Mesendoderm (in vitro differentiated cells): ENCODE data around the gene SIRT6.

Source experiments
- DNase-seq: peaks from one replicate; pipeline ENCODE4 v3.0.0; 2013
- H2AK5ac ChIP-seq: 2 replicates; pipeline ENCODE4 v1.6.1; 2013; ENCODE audit warnings: low read length, inconsistent platforms
- H2BK120ac ChIP-seq: 2 replicates; pipeline ENCODE4 v1.6.1; 2013; ENCODE audit warnings: low read depth, mild to moderate bottlenecking, low read length, moderate library complexity, mixed read lengths
- H2BK15ac ChIP-seq: replicated peaks from 2 replicates; pipeline ENCODE4 v1.6.1; 2013; ENCODE audit warnings: low read depth, mild to moderate bottlenecking, moderate library complexity
- H2BK5ac ChIP-seq: 2 replicates; pipeline ENCODE4 v1.6.1; 2013; ENCODE audit warnings: low read length, inconsistent platforms
- H3K18ac ChIP-seq: 2 replicates; pipeline ENCODE4 v1.6.1; 2013; ENCODE audit warnings: mild to moderate bottlenecking, low read length, mixed read lengths
- H3K23ac ChIP-seq: one replicate; pipeline ENCODE4 v1.6.1; 2013; ENCODE audit warnings: low read length
- H3K27ac ChIP-seq: 2 replicates; pipeline ENCODE4 v1.5.1; 2013; ENCODE audit warnings: low read depth, mild to moderate bottlenecking, inconsistent platforms, low read length, moderate library complexity
- H3K27me3 ChIP-seq: 2 replicates; pipeline ENCODE4 v1.6.1; 2013; ENCODE audit warnings: low read length, control low read depth, mild to moderate bottlenecking, inconsistent platforms; ENCODE audit not compliant: insufficient read depth, poor library complexity
- H3K36me3 ChIP-seq: 2 replicates; pipeline ENCODE4 v1.6.1; 2013; ENCODE audit warnings: low read length, inconsistent platforms; ENCODE audit not compliant: control insufficient read depth, insufficient read depth
- H3K4ac ChIP-seq: one replicate; pipeline ENCODE4 v1.6.1; 2013; ENCODE audit warnings: low read depth, mild to moderate bottlenecking, low read length, moderate library complexity
- H3K4me1 ChIP-seq: 2 replicates; pipeline ENCODE4 v1.6.1; 2013; ENCODE audit warnings: low read depth, low read length, inconsistent platforms; ENCODE audit not compliant: control insufficient read depth
- H3K4me2 ChIP-seq: 2 replicates; pipeline ENCODE4 v1.6.1; 2013; ENCODE audit warnings: low read length
- H3K4me3 ChIP-seq: 2 replicates; pipeline ENCODE4 v1.5.1; 2013; ENCODE audit warnings: mild to moderate bottlenecking, low read length
- H3K56ac ChIP-seq: one replicate; pipeline ENCODE4 v1.6.1; 2013; ENCODE audit warnings: low read length
- H3K79me1 ChIP-seq: 2 replicates; pipeline ENCODE4 v1.6.1; 2013; ENCODE audit warnings: low read length, inconsistent platforms
- H3K79me2 ChIP-seq: 2 replicates; pipeline ENCODE4 v1.6.1; 2013; ENCODE audit warnings: mild to moderate bottlenecking, low read length; ENCODE audit not compliant: control insufficient read depth, insufficient read depth
- H3K9ac ChIP-seq: 2 replicates; pipeline ENCODE4 v1.6.1; 2013; ENCODE audit warnings: low read length, inconsistent platforms
- H4K5ac ChIP-seq: one replicate; pipeline ENCODE4 v1.6.1; 2013; ENCODE audit warnings: low read length
- H4K8ac ChIP-seq: one replicate; pipeline ENCODE4 v1.6.1; 2013; ENCODE audit warnings: low read depth, mild to moderate bottlenecking, control low read depth, low read length, moderate library complexity
- WGBS: extraction: QIAGEN DNeasy Blood & Tissue Kit; methylation state at CpG from one replicate; pipeline ENCODE4 v1.1.7; 2013; ENCODE audit warnings: low lambda C conversion rate, missing lambda C conversion rate; ENCODE audit not compliant: insufficient coverage; ENCODE audit errors: extremely low coverage; 5-methylcytosine and 5-hydroxymethylcytosine counted together

SIRT6 gene

GRCh38 chr19:4154571-4155312 lies 27.6 kb downstream of the SIRT6 start:
- no CpG with 5 or more reads among the region's 21 CpGs for WGBS
- H3K4me2 ChIP-seq = no peak overlapping the region

GRCh38 chr19:4152241-4152998 lies 29.9 kb downstream of the SIRT6 start:
- no peak overlapping the region for H3K9ac ChIP-seq
- H2AK5ac ChIP-seq = no peak overlapping the region
- no peak overlapping the region for H2BK120ac ChIP-seq
- no peak overlapping the region for H4K5ac ChIP-seq
- no peaks in the 10 kb centered on the region for H3K79me1 ChIP-seq
- H3K79me2 ChIP-seq = no peaks in the 10 kb centered on the region
- no peak overlapping the region for H4K8ac ChIP-seq
- no peaks in the 10 kb centered on the region for H3K4me1 ChIP-seq
- no peak overlapping the region for H2BK5ac ChIP-seq
- no peaks in the 10 kb centered on the region for H3K27me3 ChIP-seq
- DNase-seq = no peak
- no peak overlapping the region for H2BK15ac ChIP-seq
- no peak overlapping the region for H3K4me2 ChIP-seq
- H3K56ac ChIP-seq = no peak overlapping the region
- no peak overlapping the region for H3K4me3 ChIP-seq
- H3K36me3 ChIP-seq = no peaks in the 10 kb centered on the region
- no peak overlapping the region for H3K27ac ChIP-seq
- no CpG with 5 or more reads among the region's 10 CpGs for WGBS
- no peak overlapping the region for H3K23ac ChIP-seq
- H3K4ac ChIP-seq = no peak overlapping the region
- no peak overlapping the region for H3K18ac ChIP-seq

More at GRCh38 chr19:4154571-4155312, 27.6 kb downstream of the SIRT6 start:
- no peaks in the 10 kb centered on the region for H3K27me3 ChIP-seq
- H4K8ac ChIP-seq = no peak overlapping the region
- H3K4me3 ChIP-seq = no peak overlapping the region
- no peaks in the 10 kb centered on the region for H3K4me1 ChIP-seq
- H3K9ac ChIP-seq = no peak overlapping the region
- no peak for DNase-seq
- no peaks in the 10 kb centered on the region for H3K79me1 ChIP-seq
- no peaks in the 10 kb centered on the region for H3K79me2 ChIP-seq
- no peak overlapping the region for H3K23ac ChIP-seq
- no peaks in the 10 kb centered on the region for H3K36me3 ChIP-seq
- H2AK5ac ChIP-seq = no peak overlapping the region
- no peak overlapping the region for H2BK120ac ChIP-seq
- H4K5ac ChIP-seq = no peak overlapping the region
- H3K18ac ChIP-seq = no peak overlapping the region
- no peak overlapping the region for H3K56ac ChIP-seq
- no peak overlapping the region for H3K27ac ChIP-seq
- H2BK5ac ChIP-seq = no peak overlapping the region
- no peak overlapping the region for H2BK15ac ChIP-seq
- no peak overlapping the region for H3K4ac ChIP-seq

- Histone ChIP-seq H3K4me1 (no peaks in the 10 kb centered on the region), H3K4ac (no peak overlapping the region), H3K36me3 (no peaks in the 10 kb centered on the region), H3K79me2 (no peaks in the 10 kb centered on the region), H4K8ac (no peak overlapping the region), H2AK5ac (no peak overlapping the region), H3K27me3 (no peaks in the 10 kb centered on the region), H3K27ac (no peak overlapping the region), H3K4me3 (no peak overlapping the region), H4K5ac (no peak overlapping the region), H2BK5ac (no peak overlapping the region), H3K79me1 (no peaks in the 10 kb centered on the region), H3K56ac (no peak overlapping the region), H3K18ac (no peak overlapping the region), H3K9ac (no peak overlapping the region), H2BK120ac (no peak overlapping the region), H3K23ac (no peak overlapping the region), H3K4me2 (no peak overlapping the region), H2BK15ac (no peak overlapping the region)
- no peak for DNase-seq
- WGBS = no CpG with 5 or more reads among the region's 6 CpGs
Measured at GRCh38 chr19:4151623-4152022, 30.7 kb downstream of the SIRT6 start.

GRCh38 chr19:4149518-4150288 lies 32.7 kb downstream of the SIRT6 start:
- H3K23ac ChIP-seq = no peak overlapping the region
- no peak overlapping the region for H3K4me3 ChIP-seq
- WGBS = no CpG with 5 or more reads among the region's 17 CpGs
- H3K4me1 ChIP-seq = no peaks in the 10 kb centered on the region
- no peak overlapping the region for H4K5ac ChIP-seq
- H3K4me2 ChIP-seq = no peak overlapping the region
- H3K27ac ChIP-seq = no peak overlapping the region
- no peak overlapping the region for H3K4ac ChIP-seq
- H3K79me2 ChIP-seq = no peaks in the 10 kb centered on the region
- H3K9ac ChIP-seq = no peak overlapping the region
- no peak for DNase-seq
- no peak overlapping the region for H2BK120ac ChIP-seq
- H3K27me3 ChIP-seq = no peaks in the 10 kb centered on the region
- no peak overlapping the region for H3K18ac ChIP-seq
- no peak overlapping the region for H2BK15ac ChIP-seq
- H4K8ac ChIP-seq = no peak overlapping the region
- no peak overlapping the region for H2AK5ac ChIP-seq
- no peaks in the 10 kb centered on the region for H3K79me1 ChIP-seq
- no peak overlapping the region for H3K56ac ChIP-seq
- no peak overlapping the region for H2BK5ac ChIP-seq
- no peaks in the 10 kb centered on the region for H3K36me3 ChIP-seq

GRCh38 chr19:4144666-4145249 lies 37.6 kb downstream of the SIRT6 start:
- H3K79me1 ChIP-seq = no peaks in the 10 kb centered on the region
- H3K4me3 ChIP-seq = no peak overlapping the region
- no peak overlapping the region for H3K23ac ChIP-seq
- no peak overlapping the region for H3K27ac ChIP-seq
- DNase-seq = no peak
- no peaks in the 10 kb centered on the region for H3K79me2 ChIP-seq
- no peaks in the 10 kb centered on the region for H3K36me3 ChIP-seq
- H2BK120ac ChIP-seq = no peak overlapping the region
- no peak overlapping the region for H2AK5ac ChIP-seq
- H3K27me3 ChIP-seq = no peaks in the 10 kb centered on the region
- no CpG with 5 or more reads among the region's 7 CpGs for WGBS
- no peak overlapping the region for H4K8ac ChIP-seq
- no peaks in the 10 kb centered on the region for H3K4me1 ChIP-seq
- H3K9ac ChIP-seq = no peak overlapping the region
- H3K18ac ChIP-seq = no peak overlapping the region
- H4K5ac ChIP-seq = no peak overlapping the region
- no peak overlapping the region for H3K4me2 ChIP-seq
- H2BK15ac ChIP-seq = no peak overlapping the region
- no peak overlapping the region for H2BK5ac ChIP-seq
- H3K56ac ChIP-seq = no peak overlapping the region
- no peak overlapping the region for H3K4ac ChIP-seq
